SK-N-SH treated with all-trans-retinoic acid at 6 μM for 48 hours (cell line): ENCODE results near the gene FAM47B.

Source experiments
- ATAC-seq: fragments of 200-7000 bp; cut with Tn5 transposase; 3 replicates; pipeline ENCODE4 v1.9.1; 2020; ENCODE audit warnings: mild to moderate bottlenecking, moderate library complexity
- BACH2 ChIP-seq: fragments of 250-450 bp; sonication (Bioruptor Pico); IDR thresholded peaks from 2 replicates; pipeline ENCODE4 v1.9.0; 2021; ENCODE audit warnings: mild to moderate bottlenecking, borderline replicate concordance
- CSDC2 ChIP-seq: fragments of 250-450 bp; sonication (Bioruptor Pico); IDR thresholded peaks from 2 replicates; pipeline ENCODE4 v1.5.0; 2020; ENCODE audit warnings: mild to moderate bottlenecking, moderate library complexity
- ESRRG ChIP-seq: fragments of 250-450 bp; sonication (Bioruptor Pico); IDR thresholded peaks from 2 replicates; pipeline ENCODE4 v1.6.1; 2021; ENCODE audit warnings: mild to moderate bottlenecking
- GLIS3 ChIP-seq: fragments of 250-450 bp; sonication (Bioruptor Pico); IDR thresholded peaks from 2 replicates; pipeline ENCODE4 v1.5.0; 2020; ENCODE audit warnings: mild to moderate bottlenecking, moderate library complexity
- OSR1 ChIP-seq: fragments of 250-450 bp; sonication (Bioruptor Pico); IDR thresholded peaks from 2 replicates; pipeline ENCODE4 v1.8.0; 2022; ENCODE audit warnings: moderate library complexity, mild to moderate bottlenecking, inconsistent platforms
- PATZ1 ChIP-seq: fragments of 250-450 bp; sonication (Bioruptor Pico); IDR thresholded peaks from 2 replicates; pipeline ENCODE4 v1.8.0; 2020; ENCODE audit warnings: mild to moderate bottlenecking, moderate library complexity, borderline replicate concordance
- POU6F1 ChIP-seq: fragments of 250-450 bp; sonication (Bioruptor Pico); IDR thresholded peaks from 2 replicates; pipeline ENCODE4 v1.8.0; 2021; ENCODE audit warnings: low read depth, mild to moderate bottlenecking, moderate library complexity, borderline replicate concordance
- PPARA ChIP-seq: fragments of 250-450 bp; sonication (Bioruptor Pico); IDR thresholded peaks from 2 replicates; pipeline ENCODE4 v1.5.0; 2020; ENCODE audit warnings: mild to moderate bottlenecking, borderline replicate concordance
- RARB ChIP-seq: fragments of 250-450 bp; sonication (Bioruptor Pico); IDR thresholded peaks from 2 replicates; pipeline ENCODE4 v1.8.0; 2021; ENCODE audit warnings: mild to moderate bottlenecking, moderate library complexity
- SNAI2 ChIP-seq: fragments of 250-450 bp; sonication (Bioruptor Pico); IDR thresholded peaks from 2 replicates; pipeline ENCODE4 v1.5.0; 2020; ENCODE audit warnings: mild to moderate bottlenecking, moderate library complexity
- TOX ChIP-seq: fragments of 250-450 bp; sonication (Bioruptor Pico); IDR thresholded peaks from 2 replicates; pipeline ENCODE4 v1.8.0; 2021; ENCODE audit warnings: mild to moderate bottlenecking, moderate library complexity, borderline replicate concordance
- TSHZ2 ChIP-seq: fragments of 250-450 bp; sonication (Bioruptor Pico); IDR thresholded peaks from 2 replicates; pipeline ENCODE4 v1.5.0; 2020; ENCODE audit warnings: mild to moderate bottlenecking, moderate library complexity
- ZC3H10 ChIP-seq: fragments of 250-450 bp; sonication (Bioruptor Pico); IDR thresholded peaks from 2 replicates; pipeline ENCODE4 v1.5.1; 2021; ENCODE audit warnings: mild to moderate bottlenecking, moderate library complexity
- ZFP3 ChIP-seq: fragments of 250-450 bp; sonication (Bioruptor Pico); IDR thresholded peaks from 2 replicates; pipeline ENCODE4 v1.5.0; 2020; ENCODE audit warnings: mild to moderate bottlenecking, moderate library complexity
- ZNF565 ChIP-seq: fragments of 450-650 bp; formaldehyde crosslinking; conservative IDR thresholded peaks from 2 replicates; pipeline ENCODE4 v1.5.0; 2020; ENCODE audit warnings: low read depth, mild to moderate bottlenecking, moderate library complexity
- ZNF70 ChIP-seq: fragments of 450-650 bp; formaldehyde crosslinking; IDR thresholded peaks from 2 replicates; pipeline ENCODE4 v1.5.0; 2020; ENCODE audit warnings: mild to moderate bottlenecking, moderate library complexity
- ZNF8 ChIP-seq: fragments of 450-650 bp; formaldehyde crosslinking; IDR thresholded peaks from 2 replicates; pipeline ENCODE4 v1.5.0; 2020; ENCODE audit warnings: mild to moderate bottlenecking, moderate library complexity
- TF ChIP-seq, protein P1 (sequence below): fragments of 250-450 bp; sonication (Bioruptor Pico); IDR thresholded peaks from 2 replicates; pipeline ENCODE4 v1.5.1; 2021; ENCODE audit warnings: mild to moderate bottlenecking, moderate library complexity
- TF ChIP-seq, protein P2 (sequence below): fragments of 250-450 bp; sonication (Bioruptor Pico); IDR thresholded peaks from 2 replicates; pipeline ENCODE4 v1.5.1; 2020; ENCODE audit warnings: low read depth, mild to moderate bottlenecking, moderate library complexity

FAM47B gene

DNA sequence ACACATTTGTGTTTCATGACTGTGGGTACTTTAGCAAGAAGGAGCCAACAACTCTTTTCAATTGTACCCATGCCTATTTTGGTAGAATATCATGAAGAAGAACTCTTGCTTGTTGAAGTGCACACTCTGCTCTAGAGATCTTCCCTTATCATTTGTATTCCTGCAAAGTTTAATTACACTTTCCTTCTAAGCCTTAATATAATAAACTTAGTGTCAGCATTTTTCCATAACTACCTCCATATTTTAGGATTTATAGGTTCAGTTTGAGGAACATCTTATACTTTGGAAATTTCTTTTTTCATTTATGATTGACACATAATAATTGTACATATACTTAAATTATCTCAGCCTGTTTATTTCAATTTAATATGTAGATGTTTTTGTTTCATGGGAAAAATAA, 19.1 kb downstream of the FAM47B start:
- TF ChIP-seq ESRRG (CRISPR knock-in tag) = no peak
- TF ChIP-seq, protein P1, sequence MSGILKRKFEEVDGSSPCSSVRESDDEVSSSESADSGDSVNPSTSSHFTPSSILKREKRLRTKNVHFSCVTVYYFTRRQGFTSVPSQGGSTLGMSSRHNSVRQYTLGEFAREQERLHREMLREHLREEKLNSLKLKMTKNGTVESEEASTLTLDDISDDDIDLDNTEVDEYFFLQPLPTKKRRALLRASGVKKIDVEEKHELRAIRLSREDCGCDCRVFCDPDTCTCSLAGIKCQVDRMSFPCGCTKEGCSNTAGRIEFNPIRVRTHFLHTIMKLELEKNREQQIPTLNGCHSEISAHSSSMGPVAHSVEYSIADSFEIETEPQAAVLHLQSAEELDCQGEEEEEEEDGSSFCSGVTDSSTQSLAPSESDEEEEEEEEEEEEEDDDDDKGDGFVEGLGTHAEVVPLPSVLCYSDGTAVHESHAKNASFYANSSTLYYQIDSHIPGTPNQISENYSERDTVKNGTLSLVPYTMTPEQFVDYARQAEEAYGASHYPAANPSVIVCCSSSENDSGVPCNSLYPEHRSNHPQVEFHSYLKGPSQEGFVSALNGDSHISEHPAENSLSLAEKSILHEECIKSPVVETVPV = no peak
- TF ChIP-seq ZFP3 (CRISPR knock-in tag) = no peak
- no peak for TF ChIP-seq SNAI2
- TF ChIP-seq CSDC2 (CRISPR knock-in tag) = no peak
- TF ChIP-seq PPARA = no peak
- no peak for TF ChIP-seq GLIS3 (CRISPR knock-in tag)
- no peak for TF ChIP-seq BACH2 (CRISPR knock-in tag)
- no peak for TF ChIP-seq RARB
- TF ChIP-seq ZNF70 (CRISPR knock-in tag) = no peak
- no peak for ATAC-seq

DNA sequence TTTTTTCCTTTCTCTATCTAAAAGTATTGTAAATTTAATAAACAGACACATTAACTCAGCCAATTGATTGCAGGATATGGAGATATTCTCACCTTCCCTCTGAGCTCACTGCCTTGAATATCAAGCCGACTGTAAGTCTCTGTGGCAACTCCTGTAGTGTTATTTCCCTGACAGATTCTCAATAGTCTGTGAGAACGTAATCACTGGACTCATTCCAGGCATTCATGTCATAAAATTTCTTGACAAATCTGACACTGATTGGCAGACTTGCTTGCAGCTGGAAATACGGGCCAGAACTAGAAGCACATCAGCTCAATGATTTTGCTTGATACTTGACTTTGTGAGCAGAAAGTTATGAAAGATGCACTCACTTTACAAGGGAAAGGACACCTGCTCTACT, 29.6 kb downstream of the FAM47B start:
- ATAC-seq = no peak
- no peak for TF ChIP-seq ZNF565 (CRISPR knock-in tag)
- no peak for TF ChIP-seq GLIS3 (CRISPR knock-in tag)
- TF ChIP-seq ZNF70 (CRISPR knock-in tag) = no peak

- TF ChIP-seq ZNF70 (CRISPR knock-in tag) (no peak), TSHZ2 (CRISPR knock-in tag) (no peak), ESRRG (CRISPR knock-in tag) (no peak), GLIS3 (CRISPR knock-in tag) (no peak), ZNF8 (CRISPR knock-in tag) (no peak), ZNF565 (CRISPR knock-in tag) (no peak), OSR1 (no peak), TOX (CRISPR knock-in tag) (no peak), RARB (no peak), ZC3H10 (no peak)
- TF ChIP-seq, protein P2, sequence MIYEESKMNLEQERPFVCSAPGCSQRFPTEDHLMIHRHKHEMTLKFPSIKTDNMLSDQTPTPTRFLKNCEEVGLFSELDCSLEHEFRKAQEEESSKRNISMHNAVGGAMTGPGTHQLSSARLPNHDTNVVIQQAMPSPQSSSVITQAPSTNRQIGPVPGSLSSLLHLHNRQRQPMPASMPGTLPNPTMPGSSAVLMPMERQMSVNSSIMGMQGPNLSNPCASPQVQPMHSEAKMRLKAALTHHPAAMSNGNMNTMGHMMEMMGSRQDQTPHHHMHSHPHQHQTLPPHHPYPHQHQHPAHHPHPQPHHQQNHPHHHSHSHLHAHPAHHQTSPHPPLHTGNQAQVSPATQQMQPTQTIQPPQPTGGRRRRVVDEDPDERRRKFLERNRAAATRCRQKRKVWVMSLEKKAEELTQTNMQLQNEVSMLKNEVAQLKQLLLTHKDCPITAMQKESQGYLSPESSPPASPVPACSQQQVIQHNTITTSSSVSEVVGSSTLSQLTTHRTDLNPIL (CRISPR knock-in tag) = no peak
- TF ChIP-seq, all 23 proteins: peak for 0
- ATAC-seq = no peak
Measured at GRCh38 chrX:34978171-34978570, 35.6 kb downstream of the FAM47B start.

DNA sequence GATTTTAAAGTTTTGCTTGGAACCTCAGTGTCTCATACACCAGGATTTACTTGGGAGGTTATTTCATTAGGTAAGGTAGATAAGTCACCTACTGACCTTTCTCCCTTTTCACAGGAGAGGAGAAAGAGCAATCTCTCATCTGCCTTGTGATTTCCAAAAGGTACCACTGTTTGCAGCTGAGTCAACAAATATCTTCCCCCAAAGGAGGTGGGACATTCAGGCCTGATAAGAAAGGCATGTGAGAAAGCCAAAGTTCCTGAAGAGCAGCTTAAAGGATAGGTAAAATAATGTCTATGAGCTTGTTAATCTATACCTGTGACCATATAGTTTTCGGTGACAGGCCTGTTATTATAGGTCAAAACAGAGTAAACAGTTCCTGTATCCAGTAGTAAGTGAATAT, 45.0 kb downstream of the FAM47B start:
- ATAC-seq = no peak

More for the DNA sequence above, 45.0 kb downstream of the FAM47B start:
- TF ChIP-seq POU6F1 (CRISPR knock-in tag) = no peak
- TF ChIP-seq TSHZ2 (CRISPR knock-in tag) = no peak
- no peak for TF ChIP-seq RARB
- TF ChIP-seq ZNF70 (CRISPR knock-in tag) = no peak
- no peak for TF ChIP-seq PATZ1 (CRISPR knock-in tag)
- TF ChIP-seq, all 23 proteins: peak for 0
